ENCODE measurements around the gene DDI1. TPM values are rescaled to one million over a fixed set of nuclear protein-coding genes. Genes with fewer than 3 reads are reported as not detected.

DDI1 gene
- total RNA-seq, 3 donors from 2014 or later (not counting 1 experiment from before 2014, with no cell fraction given): not detected

DNA sequence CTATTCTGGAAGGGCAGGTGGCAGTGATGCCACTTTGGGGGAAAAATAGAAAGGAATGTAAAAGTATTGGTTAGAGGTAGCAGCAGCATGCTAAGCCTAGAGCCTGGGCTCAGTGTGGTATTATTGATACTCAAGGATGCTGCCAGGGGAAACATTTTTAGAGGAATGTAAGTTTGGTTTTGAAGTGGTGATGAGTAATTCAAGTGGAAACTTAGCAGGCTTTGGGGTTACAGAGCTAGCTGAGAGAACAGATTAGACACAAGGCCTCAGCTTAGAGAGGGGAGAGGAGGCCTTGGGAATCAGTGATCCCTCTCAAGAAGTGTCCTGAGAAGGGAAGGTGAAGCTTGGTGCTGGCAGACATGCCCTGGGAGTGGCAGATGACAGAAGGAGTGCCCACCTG, 32.9 kb upstream of the DDI1 start:
- intact Hi-C loops (cut with micrococcal nuclease): no loop called here
- H3K4me1 Mint-ChIP-seq: peaks cover 27 to 42% of the 10 kb centered on the region in 2 donors
- H3K27me3 Mint-ChIP-seq (ENCODE audit: low read depth in 2 of 2): no peaks in the 10 kb centered on the region
- TF ChIP-seq, protein P1, sequence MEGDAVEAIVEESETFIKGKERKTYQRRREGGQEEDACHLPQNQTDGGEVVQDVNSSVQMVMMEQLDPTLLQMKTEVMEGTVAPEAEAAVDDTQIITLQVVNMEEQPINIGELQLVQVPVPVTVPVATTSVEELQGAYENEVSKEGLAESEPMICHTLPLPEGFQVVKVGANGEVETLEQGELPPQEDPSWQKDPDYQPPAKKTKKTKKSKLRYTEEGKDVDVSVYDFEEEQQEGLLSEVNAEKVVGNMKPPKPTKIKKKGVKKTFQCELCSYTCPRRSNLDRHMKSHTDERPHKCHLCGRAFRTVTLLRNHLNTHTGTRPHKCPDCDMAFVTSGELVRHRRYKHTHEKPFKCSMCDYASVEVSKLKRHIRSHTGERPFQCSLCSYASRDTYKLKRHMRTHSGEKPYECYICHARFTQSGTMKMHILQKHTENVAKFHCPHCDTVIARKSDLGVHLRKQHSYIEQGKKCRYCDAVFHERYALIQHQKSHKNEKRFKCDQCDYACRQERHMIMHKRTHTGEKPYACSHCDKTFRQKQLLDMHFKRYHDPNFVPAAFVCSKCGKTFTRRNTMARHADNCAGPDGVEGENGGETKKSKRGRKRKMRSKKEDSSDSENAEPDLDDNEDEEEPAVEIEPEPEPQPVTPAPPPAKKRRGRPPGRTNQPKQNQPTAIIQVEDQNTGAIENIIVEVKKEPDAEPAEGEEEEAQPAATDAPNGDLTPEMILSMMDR (IDR thresholded peaks at IDR 0.05): no peak
- ATAC-seq: no peak
- no peaks in the 10 kb centered on the region for H3K36me3 Mint-ChIP-seq
- Histone ChIP-seq H3K27ac (ENCODE audit: low read length) (no peak overlapping the region), H3K9me3 (ENCODE audit: control insufficient read depth, insufficient read depth, low read length) (no peaks in the 10 kb centered on the region), H3K36me3 (ENCODE audit: control insufficient read depth, insufficient read depth, low read length) (no peaks in the 10 kb centered on the region), H3K4me1 (ENCODE audit: control insufficient read depth, insufficient read depth, low read length) (no peaks in the 10 kb centered on the region), H3K27me3 (ENCODE audit: control insufficient read depth, insufficient read depth, low read length) (no peaks in the 10 kb centered on the region), H3K4me3 (ENCODE audit: low read length) (no peak overlapping the region)
- DNase-seq: no peak
- peak overlapping the region; percentile 19 to 61 for H3K27ac Mint-ChIP-seq
- H3K9me3 Mint-ChIP-seq: no peaks in the 10 kb centered on the region
- no peak overlapping the region for H3K4me3 Mint-ChIP-seq

DNA sequence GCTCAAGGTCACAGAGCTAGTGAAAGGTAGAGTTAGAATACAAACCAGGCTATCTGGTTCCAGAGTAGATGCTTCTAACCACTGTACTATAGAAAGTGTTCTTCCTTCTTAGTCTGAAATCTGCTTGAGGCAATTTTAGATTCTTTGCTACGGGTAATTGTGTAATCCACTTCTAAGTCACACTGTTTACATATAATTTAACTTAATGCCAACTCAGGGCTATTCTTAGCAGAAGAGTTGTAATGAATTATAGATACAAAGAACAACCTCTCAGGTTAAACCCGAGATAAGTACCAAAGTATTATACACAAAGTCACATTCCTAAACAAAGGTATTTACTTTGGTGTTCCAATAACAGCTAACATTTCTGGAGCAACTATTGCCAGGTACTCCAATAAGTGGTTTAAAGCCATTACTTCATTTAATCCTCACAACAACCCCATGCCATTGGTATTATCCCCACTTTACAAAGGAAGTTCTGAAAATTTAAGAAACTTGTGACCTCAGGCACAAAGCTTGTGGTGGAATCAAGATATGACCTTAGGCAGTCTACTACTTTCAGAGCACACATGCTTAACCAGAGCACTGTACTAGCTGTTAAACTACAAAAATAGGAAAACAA, 31.1 kb upstream of the DDI1 start:
- WGBS (ENCODE audit: insufficient coverage): no CpG with 5 or more reads among the region's 2 CpGs
- DNase-seq (no peak), ATAC-seq (no peak)
- Mint-ChIP-seq H3K27ac (no peak overlapping the region), H3K27me3 (ENCODE audit: low read depth in 2 of 2) (no peaks in the 10 kb centered on the region), H3K4me1 (peaks cover 26 to 42% of the 10 kb centered on the region in 2 donors), H3K4me3 (no peak overlapping the region), H3K9me3 (no peaks in the 10 kb centered on the region), H3K36me3 (no peaks in the 10 kb centered on the region)
- Histone ChIP-seq H3K9me3 (ENCODE audit: control insufficient read depth, insufficient read depth, low read length) (no peaks in the 10 kb centered on the region), H3K4me3 (ENCODE audit: low read length) (no peak overlapping the region), H3K27me3 (ENCODE audit: control insufficient read depth, insufficient read depth, low read length) (no peaks in the 10 kb centered on the region), H3K4me1 (ENCODE audit: control insufficient read depth, insufficient read depth, low read length) (no peaks in the 10 kb centered on the region), H3K27ac (ENCODE audit: low read length) (no peak overlapping the region), H3K36me3 (ENCODE audit: control insufficient read depth, insufficient read depth, low read length) (no peaks in the 10 kb centered on the region)
- intact Hi-C loops (cut with micrococcal nuclease): no loop called here
- TF ChIP-seq, protein P1 (IDR thresholded peaks at IDR 0.05): no peak

DNA sequence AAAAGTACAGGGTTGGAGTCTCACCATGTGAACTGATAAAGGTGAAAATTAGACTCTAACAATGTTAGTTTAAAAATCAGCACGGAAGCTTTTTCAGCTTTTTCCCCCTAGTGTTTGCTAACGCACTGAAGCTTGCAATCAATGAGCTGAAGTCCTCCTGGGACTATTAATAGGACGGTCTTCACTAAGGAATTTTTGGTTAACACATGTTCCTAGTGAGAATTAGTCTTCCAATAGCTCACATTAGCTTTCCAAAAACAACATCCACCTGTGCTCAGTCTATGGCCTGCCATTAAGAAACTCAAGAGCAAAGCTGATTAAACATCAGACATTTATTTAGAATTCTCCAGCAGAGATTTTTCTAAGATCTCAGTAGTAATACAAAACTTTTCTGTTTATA, 26.7 kb upstream of the DDI1 start:
- Histone ChIP-seq H3K9me3 (ENCODE audit: control insufficient read depth, insufficient read depth, low read length) (no peaks in the 10 kb centered on the region), H3K27ac (ENCODE audit: low read length) (no peak overlapping the region), H3K27me3 (ENCODE audit: control insufficient read depth, insufficient read depth, low read length) (no peaks in the 10 kb centered on the region), H3K4me3 (ENCODE audit: low read length) (no peak overlapping the region), H3K4me1 (ENCODE audit: control insufficient read depth, insufficient read depth, low read length) (no peaks in the 10 kb centered on the region), H3K36me3 (ENCODE audit: control insufficient read depth, insufficient read depth, low read length) (no peaks in the 10 kb centered on the region)
- Mint-ChIP-seq H3K27me3 (ENCODE audit: low read depth in 2 of 2) (no peaks in the 10 kb centered on the region), H3K36me3 (no peaks in the 10 kb centered on the region), H3K27ac (no peak overlapping the region), H3K9me3 (no peaks in the 10 kb centered on the region), H3K4me1 (peaks cover 37 to 46% of the 10 kb centered on the region in 2 donors), H3K4me3 (no peak overlapping the region)
- intact Hi-C loops (cut with micrococcal nuclease): no loop called here
- 94% methylated on average over 3 of the region's 3 CpGs for WGBS (ENCODE audit: insufficient coverage)
- TF ChIP-seq, protein P1 (IDR thresholded peaks at IDR 0.05): no peak
- ATAC-seq (no peak), DNase-seq (no peak)

DNA sequence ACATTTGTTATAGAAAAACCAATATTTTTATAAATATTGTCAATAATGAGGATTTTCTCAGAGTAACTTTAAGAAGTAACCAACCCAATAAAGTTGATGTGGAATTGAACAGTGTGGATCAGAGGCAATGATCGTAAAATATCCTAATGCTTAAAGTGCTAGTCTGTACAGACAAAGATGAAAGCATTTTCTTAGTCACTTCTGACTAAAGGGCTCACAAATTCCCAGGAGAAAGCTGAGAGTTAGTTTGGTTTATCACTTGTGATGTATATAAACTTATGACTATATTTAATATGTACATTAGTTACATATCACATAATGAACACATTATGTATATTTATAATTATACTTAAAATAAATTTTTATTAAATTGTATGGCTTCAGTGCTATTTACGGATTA, 25.4 kb upstream of the DDI1 start:
- DNase-seq (no peak), ATAC-seq (no peak)
- intact Hi-C loops (cut with micrococcal nuclease): no loop called here
- Histone ChIP-seq H3K27ac (ENCODE audit: low read length) (no peak overlapping the region), H3K9me3 (ENCODE audit: control insufficient read depth, insufficient read depth, low read length) (no peaks in the 10 kb centered on the region), H3K36me3 (ENCODE audit: control insufficient read depth, insufficient read depth, low read length) (no peaks in the 10 kb centered on the region), H3K4me1 (ENCODE audit: control insufficient read depth, insufficient read depth, low read length) (no peaks in the 10 kb centered on the region), H3K4me3 (ENCODE audit: low read length) (no peak overlapping the region), H3K27me3 (ENCODE audit: control insufficient read depth, insufficient read depth, low read length) (no peaks in the 10 kb centered on the region)
- H3K27ac Mint-ChIP-seq: no peak overlapping the region
- no peaks in the 10 kb centered on the region for H3K36me3 Mint-ChIP-seq
- 78% methylated on average over 1 of the region's 2 CpGs for WGBS (ENCODE audit: insufficient coverage)
- TF ChIP-seq, protein P1 (IDR thresholded peaks at IDR 0.05): no peak
- H3K4me3 Mint-ChIP-seq: no peak overlapping the region
- peaks cover 49 to 56% of the 10 kb centered on the region in 2 donors for H3K4me1 Mint-ChIP-seq
- no peaks in the 10 kb centered on the region for H3K27me3 Mint-ChIP-seq (ENCODE audit: low read depth in 2 of 2)
- no peaks in the 10 kb centered on the region for H3K9me3 Mint-ChIP-seq
